DND-41 (cell line): ENCODE measurements around the gene EVX1.

Source experiments
- ATAC-seq: fragments of 200-7000 bp; cut with Tn5 transposase; 3 replicates; pipeline ENCODE4 v1.9.1; 2021; ENCODE audit warnings: low read depth; ENCODE audit not compliant: insufficient read depth
- DNase-seq: peaks from one replicate; pipeline ENCODE4 v3.0.0-alpha.2; 2020
- H2AFZ ChIP-seq: 2 replicates; pipeline ENCODE4 v1.6.0; 2012; ENCODE audit warnings: low read depth, low read length
- H3K27ac ChIP-seq: 2 replicates; pipeline ENCODE4 v1.5.1; 2012; ENCODE audit warnings: low read length, inconsistent platforms
- H3K27me3 ChIP-seq: fragments of 200-600 bp; sonication (generic); 2 replicates; pipeline ENCODE4 v1.6.0; 2012; ENCODE audit warnings: low read length, mild to moderate bottlenecking, inconsistent platforms; ENCODE audit not compliant: insufficient read depth, poor library complexity
- H3K36me3 ChIP-seq: 2 replicates; pipeline ENCODE4 v1.5.1; 2012; ENCODE audit warnings: low read length, inconsistent platforms; ENCODE audit not compliant: insufficient read depth
- H3K4me1 ChIP-seq: 2 replicates; pipeline ENCODE4 v1.5.1; 2012; ENCODE audit warnings: mild to moderate bottlenecking, low read length; ENCODE audit not compliant: insufficient read depth
- H3K4me2 ChIP-seq: 2 replicates; pipeline ENCODE4 v1.6.0; 2012; ENCODE audit warnings: mild to moderate bottlenecking, moderate library complexity, low read length, inconsistent platforms; ENCODE audit not compliant: insufficient read depth
- H3K4me3 ChIP-seq, 2 experiments: fragments of 200-600 bp in 1 of 2; shearing (Covaris generic) in 1 of 2; 2 replicates each; pipeline ENCODE4 v1.5.1; 2012 to 2016; ENCODE audit warnings: inconsistent platforms in 2 of 2, low read length in 2 of 2, mild to moderate bottlenecking in 2 of 2, low read depth in 1 of 2, moderate library complexity in 1 of 2
- H3K79me2 ChIP-seq: 2 replicates; pipeline ENCODE4 v1.6.0; 2012; ENCODE audit warnings: low read length, inconsistent platforms; ENCODE audit not compliant: insufficient read depth
- H3K9ac ChIP-seq: 2 replicates; pipeline ENCODE4 v1.6.0; 2012; ENCODE audit warnings: low read depth, mild to moderate bottlenecking, inconsistent platforms, low read length, moderate library complexity
- H3K9me3 ChIP-seq: 2 replicates; pipeline ENCODE4 v1.5.1; 2012; ENCODE audit warnings: low read length, moderate library complexity, mild to moderate bottlenecking, inconsistent platforms; ENCODE audit not compliant: insufficient read depth, severe bottlenecking
- H4K20me1 ChIP-seq: 2 replicates; pipeline ENCODE4 v1.6.0; 2012; ENCODE audit warnings: low read length; ENCODE audit not compliant: insufficient read depth
- EZH2 ChIP-seq: IDR thresholded peaks from 3 replicates; pipeline ENCODE4 v1.6.1; 2012; ENCODE audit warnings: borderline replicate concordance, low read depth, mild to moderate bottlenecking, moderate library complexity, low read length, inconsistent platforms; ENCODE audit not compliant: severe bottlenecking
- TF ChIP-seq, protein P1 (sequence below): IDR thresholded peaks from 2 replicates; pipeline ENCODE4 v1.5.1; 2012; ENCODE audit warnings: borderline replicate concordance, low read length, moderate library complexity, mild to moderate bottlenecking; ENCODE audit not compliant: poor library complexity, severe bottlenecking; ENCODE audit errors: extremely low read depth

Gene EVX1

DNA sequence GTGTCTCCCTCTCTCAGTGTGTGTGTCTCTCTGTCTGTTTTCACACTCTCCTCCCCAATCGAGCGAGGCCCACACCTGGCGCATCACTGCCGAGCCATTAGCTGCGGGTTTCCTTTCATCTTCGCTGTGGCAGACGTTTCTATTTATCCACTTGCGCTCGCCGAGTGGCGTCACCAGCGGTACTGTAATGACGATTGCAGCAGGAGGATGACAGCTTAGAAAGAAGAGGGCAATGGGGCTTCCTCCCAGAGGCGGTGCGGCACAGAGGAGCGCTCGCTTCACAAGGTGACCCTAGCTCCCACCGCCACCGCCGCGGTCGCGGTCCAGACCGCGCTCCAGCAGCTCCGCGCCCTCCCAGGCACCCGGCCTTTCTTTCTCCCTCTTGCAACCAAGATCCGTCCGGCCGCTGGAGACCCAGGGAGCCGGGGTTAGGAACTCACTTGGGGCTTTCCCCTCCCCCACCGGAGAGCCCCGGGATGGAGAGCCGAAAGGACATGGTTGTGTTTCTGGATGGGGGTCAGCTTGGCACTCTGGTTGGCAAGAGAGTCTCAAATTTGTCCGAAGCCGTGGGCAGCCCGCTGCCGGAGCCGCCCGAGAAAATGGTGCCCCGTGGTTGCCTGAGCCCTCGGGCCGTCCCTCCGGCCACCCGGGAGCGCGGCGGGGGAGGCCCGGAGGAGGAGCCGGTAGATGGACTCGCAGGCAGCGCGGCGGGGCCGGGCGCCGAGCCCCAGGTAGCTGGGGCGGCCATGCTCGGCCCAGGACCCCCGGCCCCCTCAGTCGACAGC is at the start of gene EVX1:
Gene EVX1, plus strand, starts transcription at position 248 of the 785 bp plus-strand sequence. Its CDS starts 229 bp downstream, at position 477.
- no peak for DNase-seq
- H3K27me3 ChIP-seq, result peaks cover 5% of the 10 kb centered on the region

DNA sequence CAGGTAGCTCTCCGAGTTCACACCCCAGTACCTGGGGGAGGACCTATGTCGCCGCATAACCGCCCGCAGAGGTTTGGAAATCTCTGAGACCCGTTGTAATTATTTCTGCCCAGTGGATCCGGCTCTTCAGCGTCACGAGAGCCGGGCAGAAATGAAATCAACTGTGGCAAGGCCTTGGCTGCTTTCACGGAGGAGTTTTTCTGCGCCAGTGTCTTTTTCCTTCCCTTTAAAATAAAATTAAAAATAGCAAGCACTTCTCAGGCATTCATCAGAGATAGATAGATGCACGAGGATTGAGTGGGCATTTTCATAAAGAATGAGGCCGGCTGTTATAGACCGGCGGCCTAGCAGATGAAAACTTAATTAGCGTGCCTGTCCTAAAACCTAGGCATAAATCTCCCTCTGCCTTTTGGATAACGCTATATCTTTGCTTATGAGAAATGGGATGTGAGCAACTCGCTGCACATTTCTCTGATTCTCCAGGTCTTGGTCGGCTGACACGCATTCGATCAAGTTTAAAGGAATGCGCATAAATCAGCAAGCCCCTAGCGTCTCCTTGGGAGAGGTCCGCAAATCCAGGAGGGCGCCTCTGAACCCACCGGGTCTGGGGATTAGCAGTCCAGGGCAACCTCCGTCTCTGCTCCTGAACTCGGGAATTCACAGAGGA is 49.1 kb upstream of the EVX1 start:
- no peaks in the 10 kb centered on the region for H3K36me3 ChIP-seq
- TF ChIP-seq, protein P1, sequence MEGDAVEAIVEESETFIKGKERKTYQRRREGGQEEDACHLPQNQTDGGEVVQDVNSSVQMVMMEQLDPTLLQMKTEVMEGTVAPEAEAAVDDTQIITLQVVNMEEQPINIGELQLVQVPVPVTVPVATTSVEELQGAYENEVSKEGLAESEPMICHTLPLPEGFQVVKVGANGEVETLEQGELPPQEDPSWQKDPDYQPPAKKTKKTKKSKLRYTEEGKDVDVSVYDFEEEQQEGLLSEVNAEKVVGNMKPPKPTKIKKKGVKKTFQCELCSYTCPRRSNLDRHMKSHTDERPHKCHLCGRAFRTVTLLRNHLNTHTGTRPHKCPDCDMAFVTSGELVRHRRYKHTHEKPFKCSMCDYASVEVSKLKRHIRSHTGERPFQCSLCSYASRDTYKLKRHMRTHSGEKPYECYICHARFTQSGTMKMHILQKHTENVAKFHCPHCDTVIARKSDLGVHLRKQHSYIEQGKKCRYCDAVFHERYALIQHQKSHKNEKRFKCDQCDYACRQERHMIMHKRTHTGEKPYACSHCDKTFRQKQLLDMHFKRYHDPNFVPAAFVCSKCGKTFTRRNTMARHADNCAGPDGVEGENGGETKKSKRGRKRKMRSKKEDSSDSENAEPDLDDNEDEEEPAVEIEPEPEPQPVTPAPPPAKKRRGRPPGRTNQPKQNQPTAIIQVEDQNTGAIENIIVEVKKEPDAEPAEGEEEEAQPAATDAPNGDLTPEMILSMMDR, result no peak
- no peak for TF ChIP-seq EZH2
- H3K4me1 ChIP-seq, result peaks cover 20% of the 10 kb centered on the region
- no peaks in the 10 kb centered on the region for H4K20me1 ChIP-seq
- no peak overlapping the region for H3K9ac ChIP-seq
- no peaks in the 10 kb centered on the region for H3K79me2 ChIP-seq
- peaks cover 12% of the 10 kb centered on the region for H3K27me3 ChIP-seq
- DNase-seq, result no peak
- no peaks in the 10 kb centered on the region for H3K9me3 ChIP-seq
- ATAC-seq, result no peak
- no peak overlapping the region for H3K4me2 ChIP-seq
- no peak overlapping the region for H3K27ac ChIP-seq
- no peak overlapping the region for H3K4me3 ChIP-seq
- H2AFZ ChIP-seq, result no peak overlapping the region

More for the DNA sequence above, at the start of gene EVX1:
- no peaks in the 10 kb centered on the region for H3K9me3 ChIP-seq
- no peak within 1 kb of the TSS for H3K4me2 ChIP-seq
- H3K4me3 ChIP-seq, result no peak within 1 kb of the TSS
- H4K20me1 ChIP-seq, result no peaks in the 10 kb centered on the region
- H3K27ac ChIP-seq, result no peak within 1 kb of the TSS
- H3K36me3 ChIP-seq, result no peaks in the 10 kb centered on the region
- H2AFZ ChIP-seq, result no peak within 1 kb of the TSS
- no peaks in the 10 kb centered on the region for H3K4me1 ChIP-seq
- H3K79me2 ChIP-seq, result no peaks in the 10 kb centered on the region
- ATAC-seq, result no peak
- no peak within 1 kb of the TSS for H3K9ac ChIP-seq
- no peak for TF ChIP-seq EZH2
- TF ChIP-seq, protein P1, result no peak

DNA sequence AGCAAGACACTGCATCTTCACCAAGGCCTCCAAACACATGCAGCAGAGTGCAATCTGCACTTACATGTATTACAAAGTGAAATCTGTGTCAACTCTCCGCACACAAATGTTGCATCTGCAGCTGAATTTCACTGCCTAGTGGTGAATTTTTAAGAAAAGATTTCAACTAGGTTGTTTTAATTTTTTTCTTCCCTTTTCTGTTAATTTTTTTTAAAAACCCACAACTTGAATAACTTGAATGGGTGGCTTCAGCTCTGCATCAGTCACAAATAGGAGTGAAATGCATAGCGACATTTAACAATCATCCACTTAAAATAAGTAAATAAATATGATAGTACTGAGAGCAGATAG is 48.6 kb upstream of the EVX1 start:
- H3K27me3 ChIP-seq, result peaks cover 12% of the 10 kb centered on the region
- H3K79me2 ChIP-seq, result no peaks in the 10 kb centered on the region
- H3K4me1 ChIP-seq, result peaks cover 20% of the 10 kb centered on the region
- H3K36me3 ChIP-seq, result no peaks in the 10 kb centered on the region
- no peak for ATAC-seq
- no peak overlapping the region for H2AFZ ChIP-seq
- H3K27ac ChIP-seq, result no peak overlapping the region
- no peak for DNase-seq
- H3K4me3 ChIP-seq, result no peak overlapping the region
- TF ChIP-seq, protein P1, result no peak
- TF ChIP-seq EZH2, result no peak
- H4K20me1 ChIP-seq, result no peaks in the 10 kb centered on the region
- H3K9ac ChIP-seq, result no peak overlapping the region
- no peak overlapping the region for H3K4me2 ChIP-seq
- no peaks in the 10 kb centered on the region for H3K9me3 ChIP-seq
